Measurements from ENCODE around the gene FNBP1L.

DNA sequence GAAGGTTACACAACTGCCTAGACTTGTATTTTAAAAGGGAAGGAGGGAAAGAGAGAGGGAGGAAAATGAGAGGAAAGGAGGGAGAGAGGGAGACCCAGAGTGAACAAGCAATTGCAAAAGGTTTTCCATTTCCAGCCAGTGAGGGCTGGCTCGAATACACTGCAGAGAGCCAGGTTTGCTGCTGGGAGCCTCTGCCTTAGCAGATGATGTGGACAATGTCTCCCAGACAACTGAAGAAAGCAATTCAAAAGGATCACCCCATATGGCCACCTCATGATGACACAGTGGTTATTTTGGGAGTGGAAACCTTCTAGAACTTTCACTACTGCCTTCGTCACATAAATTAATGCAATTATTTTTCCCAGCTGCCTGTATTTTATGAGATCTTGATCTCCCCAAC, 147.3 kb downstream of the FNBP1L start:
- TF ChIP-seq PHF8 (IDR thresholded peaks at IDR 0.05; ENCODE audit: borderline replicate concordance, low read length) (no peak), EZH2 (IDR thresholded peaks at IDR 0.05; ENCODE audit: borderline replicate concordance, low read depth, low read length) (no peak)
